ENCODE measurements around the gene RARRES2. TPM values are rescaled to one million over a fixed set of nuclear protein-coding genes. Genes with fewer than 3 reads are reported as not detected.
"Not testable (repeated sequence)": the region's sequence is repeated elsewhere in the genome, so short reads cannot be mapped to it uniquely, and the experiment has no call there.

The RARRES2 gene
- total RNA-seq, 1 experiment from 2014 or later, result not detected

DNA sequence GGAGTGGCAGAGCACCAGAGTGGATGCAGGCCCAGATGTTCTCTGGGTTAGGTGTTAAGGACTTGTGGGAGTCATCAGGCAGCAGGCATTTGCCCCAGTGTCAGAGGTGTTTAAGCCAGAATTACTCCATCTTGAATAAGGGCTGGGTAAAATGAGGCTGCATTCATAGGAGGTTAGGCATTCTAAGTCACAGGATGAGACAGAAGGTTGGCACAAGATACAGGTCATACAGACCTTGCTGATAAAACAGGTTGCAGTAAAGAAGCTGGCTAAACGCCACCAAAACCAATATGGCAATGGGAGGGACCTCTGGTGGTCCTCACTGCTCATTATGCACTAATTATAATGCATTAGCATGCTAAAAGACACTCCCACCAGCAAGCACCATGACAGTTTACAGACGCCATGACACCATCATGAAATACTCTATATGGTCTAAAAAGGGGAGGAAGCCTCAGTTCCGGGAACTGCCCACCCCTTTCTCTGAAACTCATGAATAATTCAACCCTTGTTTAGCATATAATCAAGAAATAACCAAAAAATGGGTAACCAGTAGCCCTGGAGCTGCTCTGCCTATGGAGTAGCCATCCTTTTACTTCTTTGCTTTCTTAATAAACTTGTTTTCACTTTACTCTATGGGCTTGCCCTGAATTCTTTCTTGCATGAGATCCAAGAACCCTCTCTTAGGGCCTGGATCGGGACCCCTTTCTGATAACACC lies 19.2 kb downstream of the RARRES2 start:
- DNase-seq (ENCODE audit: low read depth), result no peak

DNA sequence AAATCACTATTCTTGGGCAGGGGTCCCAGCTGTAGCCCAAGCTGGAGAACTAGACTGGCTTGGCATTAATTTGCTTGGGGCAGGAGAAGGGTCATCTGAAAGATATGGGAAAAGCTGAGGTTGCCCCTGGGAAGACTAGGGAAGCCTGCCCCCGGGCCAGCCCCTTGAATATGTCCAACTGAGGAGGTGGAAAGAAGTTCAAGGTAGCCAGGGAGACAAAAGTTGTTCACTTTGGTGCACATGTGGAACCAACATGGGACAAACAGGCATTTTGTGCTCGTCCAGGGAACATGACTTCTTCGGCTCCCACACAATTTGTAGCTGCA lies 19.7 kb downstream of the RARRES2 start:
- DNase-seq (ENCODE audit: low read depth), result no peak

DNA sequence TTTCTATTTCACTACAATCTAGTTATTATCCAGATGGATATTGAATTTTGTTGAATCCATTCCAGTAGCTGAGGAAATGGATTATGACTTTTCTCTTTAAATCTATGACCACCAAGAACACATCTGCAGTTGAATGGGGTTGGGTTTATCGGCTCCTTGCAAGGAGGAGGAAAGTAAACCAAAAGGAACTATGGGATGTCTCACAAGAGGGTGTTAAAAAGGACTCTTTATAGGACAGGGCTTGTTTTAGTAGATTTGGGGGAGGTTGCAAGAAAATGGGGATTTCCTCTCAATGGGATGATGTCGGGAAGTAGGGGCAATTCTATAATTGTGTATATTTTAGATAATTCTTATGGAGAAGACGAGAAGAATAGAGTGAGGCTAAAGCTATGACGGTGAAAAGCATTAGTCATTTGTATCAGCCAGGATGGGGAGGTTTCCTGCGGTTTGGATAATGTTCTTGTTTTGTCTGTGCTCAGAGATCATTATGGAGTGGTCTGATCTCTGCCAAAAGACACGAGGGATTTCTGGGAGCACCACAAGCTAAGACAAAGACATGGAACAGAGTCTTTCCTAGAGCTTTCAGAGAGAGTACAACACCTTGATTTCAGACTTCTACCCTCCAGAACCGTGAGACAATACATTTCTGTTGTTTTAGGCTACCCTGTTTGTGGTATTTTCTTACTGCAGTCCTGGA lies 23.5 kb downstream of the RARRES2 start:
- peak; percentile 83 for DNase-seq (ENCODE audit: low read depth)

DNA sequence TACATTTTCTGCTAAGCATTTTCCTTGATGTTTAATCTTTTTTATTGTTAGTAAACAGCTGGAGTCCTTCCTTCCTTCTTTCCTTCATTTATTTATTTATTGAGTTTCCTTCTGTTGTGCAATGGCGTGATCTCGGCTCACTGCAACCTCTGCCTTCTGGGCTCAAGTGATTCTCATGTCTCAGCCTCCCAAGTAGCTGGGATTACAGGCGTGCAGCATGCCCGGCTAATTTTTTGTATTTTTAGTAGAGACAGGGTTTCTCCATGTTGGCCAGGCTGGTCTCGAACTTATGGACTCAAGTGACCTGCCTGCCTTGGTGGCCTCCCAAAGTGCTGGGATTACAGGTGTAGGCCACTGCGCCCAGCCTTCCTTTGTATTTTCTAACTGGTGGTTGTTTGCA lies 24.4 kb downstream of the RARRES2 start:
- not testable (repeated sequence) for DNase-seq (ENCODE audit: low read depth)

DNA sequence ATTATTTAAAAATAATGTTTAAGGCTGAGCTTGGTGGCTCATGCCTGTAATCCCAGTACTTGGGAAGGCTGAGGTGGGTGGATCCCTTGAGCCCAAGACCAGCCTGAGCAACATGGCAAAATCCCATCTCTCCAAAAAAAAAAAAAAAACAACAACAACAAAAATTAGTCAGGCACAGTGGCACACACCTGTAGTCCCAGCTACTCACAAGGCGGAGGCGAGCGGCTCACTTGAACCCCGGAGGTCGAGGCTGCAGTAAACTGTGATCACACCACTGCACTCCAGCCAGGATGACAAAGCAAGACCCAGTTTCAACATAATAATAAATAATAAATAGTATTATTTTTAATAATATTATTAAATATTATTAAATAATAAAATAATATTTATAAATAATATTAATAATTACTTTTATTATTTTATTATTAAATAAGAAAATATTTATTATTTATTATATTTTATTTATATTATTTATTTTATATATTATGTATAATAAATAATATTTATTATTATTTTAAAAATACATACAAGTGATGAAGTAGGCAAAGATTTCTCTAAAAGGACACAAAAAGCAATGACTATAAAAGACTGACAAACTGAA lies 26.7 kb downstream of the RARRES2 start:
- no peak for DNase-seq (ENCODE audit: low read depth)

DNA sequence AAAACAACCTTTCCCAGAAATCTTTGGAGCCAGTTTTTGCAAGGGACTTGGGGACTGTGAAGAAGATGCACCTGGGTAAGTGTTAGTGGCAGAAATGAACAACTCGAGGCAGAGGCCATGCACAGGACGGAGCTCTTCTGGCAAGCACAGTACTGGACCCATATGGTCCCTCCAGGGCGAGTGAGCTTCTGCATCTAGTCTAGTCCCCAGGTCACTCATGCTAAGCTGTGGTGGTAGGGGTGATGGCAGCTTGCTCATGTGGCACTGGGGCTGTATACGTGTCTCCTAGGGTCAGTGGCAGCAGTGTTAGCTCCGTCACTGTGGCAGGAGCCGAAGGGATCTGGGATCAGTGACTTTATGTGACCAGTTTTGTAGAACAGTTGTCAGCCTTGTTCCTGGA lies 27.6 kb downstream of the RARRES2 start:
- no peak for DNase-seq (ENCODE audit: low read depth)

DNA sequence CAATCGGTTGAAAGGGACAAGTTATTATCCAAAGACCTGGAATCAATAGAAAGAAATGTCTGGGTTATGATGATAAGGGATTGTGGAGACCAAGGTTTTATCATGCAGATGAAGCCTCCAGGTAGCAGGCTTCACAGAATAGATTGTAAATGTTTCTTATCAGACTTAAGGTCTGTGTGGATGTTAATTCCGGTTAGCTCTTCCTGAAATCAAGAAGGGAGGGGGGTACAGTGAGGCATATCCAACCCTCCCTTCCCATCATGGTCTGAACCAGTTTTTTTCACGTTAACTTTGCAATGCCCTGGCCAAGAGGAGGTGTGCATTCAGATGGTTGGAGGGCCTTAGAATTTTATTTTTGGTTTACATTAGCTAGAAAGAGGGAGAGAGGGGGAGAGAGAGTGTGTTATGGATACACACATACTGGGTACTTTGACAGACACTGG lies 28.0 kb downstream of the RARRES2 start:
- no peak for DNase-seq (ENCODE audit: low read depth)

DNA sequence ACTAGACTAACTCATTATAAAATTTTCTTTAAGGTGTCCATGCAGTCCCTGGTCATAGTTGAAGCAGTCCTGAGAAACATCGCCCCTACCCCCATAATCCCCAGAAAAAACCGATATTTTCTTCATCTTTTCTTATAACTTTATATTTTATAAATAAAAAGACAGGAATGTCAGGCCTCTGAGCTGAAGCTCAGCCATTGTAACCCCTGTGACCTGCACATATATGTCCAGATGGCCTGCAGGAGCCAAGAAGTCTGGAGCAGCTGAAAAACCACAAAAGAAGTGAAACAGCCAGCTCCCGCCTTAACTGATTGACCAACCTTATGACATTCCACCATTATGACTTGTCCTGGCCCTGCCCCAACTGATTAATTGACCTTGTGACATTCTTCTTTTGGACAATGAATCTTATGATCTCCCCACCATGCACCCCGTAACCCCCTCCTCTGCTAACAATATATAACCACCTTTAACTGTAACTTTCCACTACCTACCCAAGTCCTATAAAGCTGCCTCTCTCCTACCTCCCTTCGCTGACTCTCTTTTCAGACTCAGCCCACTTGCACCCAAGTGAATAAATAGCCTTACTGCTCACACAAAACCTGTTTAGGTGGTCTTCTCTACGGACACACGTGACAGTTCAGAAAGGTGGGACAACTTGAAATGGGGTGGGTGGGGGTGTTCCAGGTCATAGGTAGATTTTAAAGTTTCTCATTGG lies 28.6 kb downstream of the RARRES2 start:
- peak; percentile 53 for DNase-seq (ENCODE audit: low read depth)

DNA sequence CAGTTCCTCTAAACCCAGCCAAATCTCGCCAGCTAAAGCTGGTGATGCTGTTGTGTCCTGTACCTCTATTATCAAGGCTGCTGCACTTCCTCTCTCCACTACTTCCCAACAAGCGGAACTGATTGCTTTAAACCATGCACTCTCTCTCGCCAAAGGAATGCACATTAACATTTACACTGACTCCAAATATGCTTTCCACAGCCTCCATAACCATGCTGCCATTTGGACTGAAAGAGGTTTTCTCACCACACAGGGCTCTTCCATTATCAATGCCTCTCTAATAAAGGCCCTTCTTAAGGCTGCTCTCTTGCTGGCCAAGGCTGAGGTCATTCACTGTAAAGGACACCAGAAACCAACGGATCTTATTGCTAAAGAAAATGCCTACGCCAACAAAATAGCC lies 29.7 kb downstream of the RARRES2 start:
- no peak for DNase-seq (ENCODE audit: low read depth)

DNA sequence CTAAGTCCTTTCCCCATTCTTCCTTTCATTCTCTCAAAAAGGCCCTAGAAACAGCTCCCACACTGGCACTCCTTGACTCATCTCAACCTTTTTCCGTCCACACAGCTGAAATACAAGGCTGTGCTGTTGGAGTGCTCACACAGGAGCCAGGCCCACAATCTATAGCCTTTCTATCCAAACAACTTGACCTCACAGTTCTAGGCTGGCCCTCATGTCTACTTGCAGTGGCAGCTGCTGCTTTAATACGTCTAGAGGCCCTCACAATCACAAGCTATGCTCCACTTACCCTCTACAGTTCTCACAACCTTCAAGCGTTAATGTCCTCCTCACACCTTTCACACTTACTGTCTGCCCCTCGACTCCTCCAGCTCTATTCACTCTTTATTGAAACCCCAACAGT lies 30.3 kb downstream of the RARRES2 start:
- DNase-seq (ENCODE audit: low read depth), result no peak

DNA sequence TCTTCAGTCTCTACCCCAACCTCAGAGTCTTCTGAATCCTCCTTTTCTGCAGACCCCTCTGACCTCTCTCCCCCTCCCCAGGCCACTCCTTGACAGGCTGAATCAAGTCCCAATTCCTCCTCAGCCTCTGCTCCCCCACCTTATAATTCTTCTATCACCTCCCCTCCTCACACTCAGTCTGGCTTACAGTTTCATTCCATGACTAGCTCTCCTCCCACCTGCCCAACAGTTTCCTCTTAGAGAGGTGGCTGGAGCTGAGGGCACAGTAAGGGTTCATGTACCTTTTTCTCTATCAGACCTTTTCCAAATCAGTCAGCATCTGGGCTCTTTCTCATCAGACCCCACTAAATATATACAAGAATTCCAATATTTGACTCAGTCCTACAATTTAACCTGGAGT lies 32.9 kb downstream of the RARRES2 start:
- no peak for DNase-seq (ENCODE audit: low read depth)

DNA sequence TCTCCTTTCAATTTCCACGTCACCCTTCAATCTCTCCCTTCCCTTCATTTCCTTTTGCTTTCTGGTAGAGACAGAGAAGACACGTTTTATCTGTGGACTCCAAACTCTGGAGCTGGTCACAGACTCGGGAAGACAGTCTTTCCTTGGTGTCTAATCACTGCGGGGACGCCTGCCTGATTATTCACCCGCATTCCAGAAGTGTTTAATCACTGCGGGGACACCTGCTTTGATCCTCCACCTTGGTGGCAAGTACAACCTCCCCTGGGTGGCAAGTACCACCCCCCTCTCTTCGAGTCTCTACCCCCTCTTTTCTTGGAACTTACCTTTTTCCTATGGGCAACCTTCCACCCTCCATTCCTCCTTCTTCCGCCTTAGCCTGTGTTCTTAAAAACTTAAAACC lies 33.5 kb downstream of the RARRES2 start:
- DNase-seq (ENCODE audit: low read depth), result no peak

DNA sequence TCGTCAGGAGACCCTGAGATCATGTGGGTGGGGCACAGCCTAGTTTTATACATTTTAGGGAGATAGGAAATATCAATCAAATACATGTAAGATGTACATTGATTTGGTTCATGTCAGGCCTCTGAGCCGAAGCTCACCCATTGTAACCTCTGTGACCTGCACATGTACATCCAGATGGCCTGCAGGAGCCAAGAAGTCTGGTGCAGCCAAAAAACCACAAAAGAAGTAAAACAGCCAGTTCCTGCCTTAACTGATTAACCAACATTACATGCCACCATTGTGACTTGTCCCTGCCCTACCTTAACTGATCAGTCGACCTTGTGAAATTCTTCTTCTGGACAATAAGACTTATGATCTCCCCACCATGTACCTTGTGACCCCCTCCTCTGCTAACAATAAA lies 34.3 kb downstream of the RARRES2 start:
- DNase-seq (ENCODE audit: low read depth), result no peak

DNA sequence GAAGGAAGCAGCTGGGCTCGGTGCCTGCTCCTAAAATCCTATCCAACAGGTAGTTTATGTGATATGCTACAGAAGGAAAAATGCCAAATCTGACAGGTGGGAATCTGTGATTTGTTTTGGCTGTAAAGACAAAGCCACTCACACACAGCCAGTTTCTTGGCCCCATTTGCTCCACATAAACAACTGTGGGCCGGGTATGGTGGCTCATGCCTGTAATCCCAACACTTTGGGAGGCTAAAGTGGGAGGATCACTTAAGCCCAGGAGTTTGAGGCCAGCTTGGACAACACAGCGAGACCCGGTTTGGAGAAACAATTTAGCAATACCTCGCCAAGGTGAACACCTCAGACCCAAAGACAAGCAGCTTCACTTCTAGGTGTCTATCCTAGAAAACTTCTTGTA lies 35.1 kb downstream of the RARRES2 start:
- DNase-seq (ENCODE audit: low read depth), result not testable (repeated sequence)

DNA sequence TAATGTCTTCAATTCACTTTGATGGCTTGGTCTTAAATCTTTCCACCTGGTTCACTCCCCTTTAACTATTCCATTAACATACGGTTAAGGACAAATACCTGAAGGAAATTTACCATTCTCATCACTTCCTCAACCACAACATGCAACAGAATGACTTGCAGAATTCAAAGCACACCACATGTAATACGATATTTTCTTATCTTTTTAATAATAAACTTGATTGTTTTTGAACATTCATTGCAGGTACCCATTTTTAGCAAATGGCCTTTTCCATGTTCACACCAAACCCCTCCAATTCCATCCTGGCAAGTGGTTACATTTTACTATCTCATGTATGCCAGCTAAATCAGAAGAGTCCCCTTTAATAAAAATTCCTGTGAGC lies 35.5 kb downstream of the RARRES2 start:
- DNase-seq (ENCODE audit: low read depth), result not testable (repeated sequence)

DNA sequence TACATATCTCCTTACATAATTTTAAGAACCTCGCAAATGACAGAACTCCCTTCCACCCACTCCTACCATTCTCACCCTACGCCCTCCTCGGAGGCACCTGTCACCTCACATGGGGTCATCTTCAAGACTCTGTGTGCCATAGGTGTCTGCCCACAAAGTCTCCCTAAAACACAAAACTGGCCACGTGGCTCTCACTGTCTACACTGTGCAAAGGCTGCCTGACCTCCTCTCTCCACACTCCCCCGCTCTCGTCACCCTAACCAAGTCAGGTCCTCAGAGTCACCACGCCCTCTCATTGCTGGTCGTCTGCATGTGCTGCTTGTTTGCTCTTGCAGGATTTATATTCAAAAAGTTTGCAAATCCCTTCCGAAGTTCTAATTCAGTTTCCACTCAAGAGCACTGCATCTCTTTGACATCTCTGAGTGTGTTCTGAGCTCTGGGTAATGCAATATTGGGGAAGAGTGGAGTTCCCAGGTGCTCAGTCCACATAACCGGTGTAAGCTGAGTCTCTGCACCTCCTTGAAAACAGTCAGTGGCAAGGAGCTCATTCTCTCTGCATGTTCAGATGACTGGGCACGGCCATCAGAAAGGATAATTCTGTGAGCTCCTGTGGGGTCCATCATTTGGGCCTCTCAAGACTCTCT lies 36.0 kb downstream of the RARRES2 start:
- not testable (repeated sequence) for DNase-seq (ENCODE audit: low read depth)

DNA sequence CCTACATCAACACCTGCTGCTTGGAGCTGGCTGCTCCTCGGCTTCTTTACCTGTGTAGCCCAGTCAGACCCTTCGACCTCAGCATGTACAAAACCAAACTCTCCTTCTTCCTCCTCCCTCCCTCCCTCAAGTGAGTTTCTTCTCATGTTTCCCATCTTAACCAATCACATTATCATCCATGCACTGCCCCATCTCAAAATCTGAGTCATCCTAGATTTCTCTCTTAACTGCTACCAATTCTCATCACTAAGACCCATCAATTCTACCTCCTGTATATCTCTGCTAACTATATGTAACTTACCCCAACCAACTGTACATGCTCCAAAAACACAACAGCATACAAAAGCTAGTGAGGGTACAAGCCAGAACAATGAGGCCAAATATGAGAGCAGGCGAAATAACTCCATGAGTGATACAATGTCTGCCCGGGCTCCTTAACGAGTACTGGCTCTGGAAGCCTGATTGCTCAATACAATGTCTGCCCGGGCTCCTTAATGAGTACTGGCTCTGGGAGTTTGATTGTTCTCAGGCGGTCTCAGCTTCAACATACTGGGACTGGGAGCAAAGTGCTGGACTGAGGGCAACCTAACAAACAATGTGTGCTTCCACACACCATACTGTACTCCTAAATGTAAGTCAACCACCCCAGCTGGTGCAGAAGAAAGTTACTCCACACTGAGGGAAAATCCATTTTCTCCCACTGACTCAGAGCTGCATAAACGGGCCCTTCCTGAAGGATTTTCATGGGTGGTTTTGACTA lies 36.8 kb downstream of the RARRES2 start:
- DNase-seq (ENCODE audit: low read depth), result not testable (repeated sequence)

DNA sequence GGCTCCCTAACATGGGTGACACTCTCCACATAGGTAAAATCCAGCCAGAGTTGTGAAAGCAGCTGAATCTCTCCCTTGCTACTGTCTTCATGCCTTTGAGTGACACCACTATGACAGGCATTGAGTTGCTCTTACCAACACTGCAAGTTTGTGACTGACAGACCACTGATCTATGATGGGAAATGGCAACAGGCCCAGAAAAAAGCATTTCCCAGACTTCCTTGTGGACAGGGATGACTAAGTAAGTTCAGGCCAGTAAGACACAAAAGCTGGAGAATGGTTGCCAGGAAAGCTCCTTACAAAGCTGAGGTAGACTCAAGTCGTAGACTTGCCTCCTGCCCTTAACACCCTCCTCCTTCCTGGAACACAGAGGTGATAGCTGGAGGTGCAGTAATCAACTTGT lies 38.5 kb downstream of the RARRES2 start:
- peak; percentile 77 for DNase-seq (ENCODE audit: low read depth)

DNA sequence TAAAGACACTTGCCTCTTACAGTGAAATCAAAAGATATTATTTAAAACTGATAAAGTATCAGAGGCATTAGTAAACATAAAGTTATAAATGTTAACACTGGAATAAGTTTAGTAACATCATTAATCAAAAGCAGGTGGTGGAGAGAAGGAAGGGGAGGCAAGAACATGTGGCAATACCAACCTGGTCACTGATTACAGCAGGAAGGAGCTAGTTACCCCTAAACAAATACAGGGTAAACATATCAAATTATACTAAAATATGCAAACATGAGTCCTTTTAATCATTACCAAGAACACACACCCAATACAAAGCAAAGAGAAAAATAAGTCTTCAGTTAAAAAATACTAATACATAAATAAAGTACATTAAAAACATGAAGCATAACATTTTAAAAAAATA lies 43.5 kb downstream of the RARRES2 start:
- not testable (repeated sequence) for DNase-seq (ENCODE audit: low read depth)

DNA sequence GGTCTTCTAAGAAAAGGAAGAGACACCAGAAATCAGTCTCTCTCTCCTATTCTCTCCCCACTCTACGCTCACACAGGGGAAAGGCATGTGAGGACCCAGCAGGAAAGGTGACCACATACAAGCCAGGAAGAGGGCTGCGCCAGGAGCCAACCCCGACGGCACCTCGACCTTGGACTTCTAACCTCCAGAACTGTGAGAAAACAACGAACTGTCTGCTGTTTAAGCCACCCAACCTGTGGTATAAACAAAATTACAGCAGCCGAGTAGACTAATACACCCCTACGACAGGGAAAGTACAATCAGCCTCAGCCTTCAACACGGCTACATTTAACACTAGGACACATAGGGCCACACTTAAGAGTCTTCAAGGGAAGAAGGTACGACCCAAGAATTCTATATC lies 44.6 kb downstream of the RARRES2 start:
- not testable (repeated sequence) for DNase-seq (ENCODE audit: low read depth)

DNA sequence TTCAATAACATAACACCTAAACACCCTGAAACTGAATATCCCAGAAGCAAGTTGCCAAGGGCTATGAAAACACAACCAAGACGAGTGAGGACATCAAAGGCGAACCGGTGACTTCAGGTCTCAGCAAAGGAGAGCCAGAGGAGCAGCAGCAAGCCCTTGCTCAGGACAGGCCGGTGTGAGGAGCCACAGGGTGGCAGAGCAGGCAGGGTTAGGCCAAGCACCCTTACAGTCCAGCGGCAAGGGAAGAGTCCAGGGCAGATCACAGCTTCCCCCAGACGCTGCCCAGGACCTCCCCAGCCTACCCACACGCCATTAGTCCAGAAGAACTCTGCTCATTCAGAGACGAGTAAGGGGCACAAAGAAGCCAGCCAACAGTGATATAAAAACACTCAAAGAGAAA lies 45.8 kb downstream of the RARRES2 start:
- DNase-seq (ENCODE audit: low read depth), result not testable (repeated sequence)

All from HT1080 (cell line).